SK-N-SH (cell line): ENCODE data around the gene MAP3K8. TPM values are rescaled to one million over a fixed set of nuclear protein-coding genes. Genes with fewer than 3 reads are reported as not detected.

ENCODE experiments used
- CTCF ChIA-PET: fragments of 300-600, 350-600 bp; formaldehyde crosslinking; extraction: SDS; loops from one replicate; lab custom pipeline; 2021; lab: Yijun Ruan, JAX
- POLR2A ChIA-PET: fragments of 350-600 bp; sonication (Branson Sonifier 250); formaldehyde crosslinking; extraction: SDS; loops from one replicate; lab custom pipeline; 2020; ENCODE audit warnings: antibody characterized with exemption, inconsistent platforms; lab: Yijun Ruan, JAX
- DNase-seq: peaks from one replicate; pipeline ENCODE4 v3.0.0; 2012
- H2AFZ ChIP-seq: fragments of 200-600 bp; sonication (generic); 2 replicates; pipeline ENCODE4 v1.8.1; 2016; ENCODE audit warnings: antibody characterized with exemption, mild to moderate bottlenecking, low read depth
- H3F3A ChIP-seq: fragments of 200-600 bp; sonication (generic); replicated peaks from 2 replicates; pipeline ENCODE3; 2016; ENCODE audit warnings: antibody characterized with exemption, mild to moderate bottlenecking; ENCODE audit not compliant: insufficient read depth
- H3K27ac ChIP-seq, 2 experiments: fragments of 200-500 bp in 1 of 2; fragments of 200-600 bp in 1 of 2; sonication (Bioruptor generic) in 1 of 2; sonication (generic), shearing (Covaris generic) in 1 of 2; 2 replicates each; pipeline versions ENCODE4 v1.5.1 to v1.6.1; 2014 to 2016; ENCODE audit warnings: low read depth in 2 of 2, inconsistent platforms in 1 of 2, low read length in 1 of 2, mild to moderate bottlenecking in 1 of 2, mixed read lengths in 1 of 2
- H3K27me3 ChIP-seq: fragments of 200-600 bp; sonication (generic), shearing (Covaris generic); 2 replicates; pipeline ENCODE4 v1.6.1; 2016; ENCODE audit warnings: mixed run types; ENCODE audit not compliant: insufficient read depth
- H3K36me3 ChIP-seq, 2 experiments: fragments of 200-500 bp in 1 of 2; fragments of 200-600 bp in 1 of 2; sonication (Bioruptor generic) in 1 of 2; sonication (generic) in 1 of 2; replicated peaks in 1 of 2; 2 replicates each; pipeline versions ENCODE3 to v1.5.1; 2014 to 2016; ENCODE audit warnings: low read length in 1 of 2, mild to moderate bottlenecking in 1 of 2; ENCODE audit not compliant: insufficient read depth in 2 of 2, control insufficient read depth in 1 of 2
- H3K4me1 ChIP-seq, 2 experiments: fragments of 200-500 bp in 1 of 2; fragments of 200-600 bp in 1 of 2; sonication (Bioruptor generic) in 1 of 2; sonication (generic), shearing (Covaris generic) in 1 of 2; 2 replicates each; pipeline versions ENCODE4 v1.5.1 to v1.6.1; 2014 to 2016; ENCODE audit warnings: low read depth in 1 of 2, low read length in 1 of 2, mixed run types in 1 of 2; ENCODE audit not compliant: insufficient read depth in 2 of 2, control insufficient read depth in 1 of 2
- H3K4me2 ChIP-seq: fragments of 200-600 bp; sonication (generic), shearing (Covaris generic); 2 replicates; pipeline ENCODE4 v1.6.1; 2017; ENCODE audit warnings: mixed run types
- H3K4me3 ChIP-seq, 2 experiments: fragments of 200-500 bp in 1 of 2; fragments of 200-600 bp in 1 of 2; sonication (Bioruptor generic) in 1 of 2; sonication (generic), shearing (Covaris generic) in 1 of 2; 2 replicates each; pipeline versions ENCODE4 v1.5.1 to v1.8.1; 2014 to 2016; ENCODE audit warnings: low read depth in 2 of 2, inconsistent platforms in 1 of 2, low read length in 1 of 2, mild to moderate bottlenecking in 1 of 2, mixed read lengths in 1 of 2, moderate library complexity in 1 of 2
- H3K79me2 ChIP-seq: fragments of 200-600 bp; sonication (generic); 2 replicates; pipeline ENCODE4 v1.8.1; 2017; ENCODE audit warnings: mild to moderate bottlenecking; ENCODE audit not compliant: insufficient read depth
- H3K9ac ChIP-seq: fragments of 200-600 bp; sonication (generic); 2 replicates; pipeline ENCODE4 v1.6.1; 2017; ENCODE audit warnings: mixed run types
- H3K9me2 ChIP-seq: fragments of 200-600 bp; sonication (generic); 2 replicates; pipeline ENCODE4 v1.6.1; 2017; ENCODE audit warnings: mixed run types
- H3K9me3 ChIP-seq: fragments of 200-600 bp; sonication (generic); 2 replicates; pipeline ENCODE4 v1.6.1; 2017; ENCODE audit warnings: mixed run types, mild to moderate bottlenecking, moderate library complexity
- H4K20me1 ChIP-seq: fragments of 200-600 bp; sonication (generic); 2 replicates; pipeline ENCODE4 v1.6.1; 2017; ENCODE audit warnings: mild to moderate bottlenecking, mixed run types; ENCODE audit not compliant: insufficient read depth
- CHD2 ChIP-seq: fragments of 150-350 bp; IDR thresholded peaks from 2 replicates; pipeline ENCODE4 v1.6.1; 2018; ENCODE audit warnings: low read length; ENCODE audit not compliant: partially characterized antibody
- ELF1 ChIP-seq: IDR thresholded peaks from 2 replicates; pipeline ENCODE4 v1.4.0; 2012
- EP300 ChIP-seq, 2 experiments: IDR thresholded peaks; 2 replicates each; pipeline versions ENCODE4 v1.4.0 to v1.6.1; 2012; ENCODE audit warnings: borderline replicate concordance in 1 of 2, low read depth in 1 of 2, low read length in 1 of 2
- FOSL2 ChIP-seq: IDR thresholded peaks from 2 replicates; pipeline ENCODE4 v1.4.0; 2012; ENCODE audit warnings: low read depth, mild to moderate bottlenecking, moderate library complexity, borderline replicate concordance
- FOXM1 ChIP-seq: IDR thresholded peaks from 2 replicates; pipeline ENCODE4 v1.4.0; 2012; ENCODE audit warnings: low read depth, mild to moderate bottlenecking
- GABPA ChIP-seq: IDR thresholded peaks from 2 replicates; pipeline ENCODE4 v1.4.0; 2012; ENCODE audit warnings: low read depth, mild to moderate bottlenecking
- JUND ChIP-seq: IDR thresholded peaks from 2 replicates; pipeline ENCODE4 v1.4.0; 2012
- MEF2A ChIP-seq: IDR thresholded peaks from 2 replicates; pipeline ENCODE4 v1.4.0; 2012; ENCODE audit warnings: low read depth, borderline replicate concordance
- MXI1 ChIP-seq: IDR thresholded peaks from 2 replicates; pipeline ENCODE4 v1.6.1; 2012; ENCODE audit warnings: mild to moderate bottlenecking, low read depth, low read length, improper control_type of control experiment
- NFIC ChIP-seq: IDR thresholded peaks from 2 replicates; pipeline ENCODE4 v1.4.0; 2012; ENCODE audit warnings: borderline replicate concordance
- NRF1 ChIP-seq: IDR thresholded peaks from 2 replicates; pipeline ENCODE4 v1.6.1; 2012; ENCODE audit warnings: low read depth, mild to moderate bottlenecking, low read length
- RXRA ChIP-seq: IDR thresholded peaks from 2 replicates; pipeline ENCODE4 v1.4.0; 2012; ENCODE audit warnings: low read depth, mild to moderate bottlenecking, borderline replicate concordance
- WGBS: methylation state at CpG from one replicate; pipeline ENCODE4 v1.1.6; 2017; ENCODE audit warnings: low lambda C conversion rate; 5-methylcytosine and 5-hydroxymethylcytosine counted together
- polyA plus RNA-seq, 3 experiments: library from polyadenylated mRNA; depleted of rRNA; stranded (reverse); fragments of >200 nt; gene quantifications; 2 replicates each; pipeline ENCODE4 v1.2.3, GENCODE V29; 2012
- TF ChIP-seq, protein P1 (sequence below): IDR thresholded peaks from 2 replicates; pipeline ENCODE4; 2012
- TF ChIP-seq, protein P2 (sequence below): IDR thresholded peaks from 2 replicates; pipeline ENCODE4 v1.4.0; 2012; ENCODE audit warnings: low read depth, borderline replicate concordance
- TF ChIP-seq, protein P3 (sequence below): IDR thresholded peaks from 2 replicates; pipeline ENCODE4 v1.4.0; 2012; ENCODE audit warnings: low read depth, borderline replicate concordance
- TF ChIP-seq, protein P4 (sequence below): fragments of 150-350 bp; IDR thresholded peaks from 2 replicates; pipeline ENCODE4 v1.6.1; 2016; ENCODE audit warnings: mild to moderate bottlenecking, low read depth, low read length

The MAP3K8 gene
- polyA plus RNA-seq, 1 of the 3 experiments (the other 2 are of a cell fraction) = 3.7 TPM

DNA sequence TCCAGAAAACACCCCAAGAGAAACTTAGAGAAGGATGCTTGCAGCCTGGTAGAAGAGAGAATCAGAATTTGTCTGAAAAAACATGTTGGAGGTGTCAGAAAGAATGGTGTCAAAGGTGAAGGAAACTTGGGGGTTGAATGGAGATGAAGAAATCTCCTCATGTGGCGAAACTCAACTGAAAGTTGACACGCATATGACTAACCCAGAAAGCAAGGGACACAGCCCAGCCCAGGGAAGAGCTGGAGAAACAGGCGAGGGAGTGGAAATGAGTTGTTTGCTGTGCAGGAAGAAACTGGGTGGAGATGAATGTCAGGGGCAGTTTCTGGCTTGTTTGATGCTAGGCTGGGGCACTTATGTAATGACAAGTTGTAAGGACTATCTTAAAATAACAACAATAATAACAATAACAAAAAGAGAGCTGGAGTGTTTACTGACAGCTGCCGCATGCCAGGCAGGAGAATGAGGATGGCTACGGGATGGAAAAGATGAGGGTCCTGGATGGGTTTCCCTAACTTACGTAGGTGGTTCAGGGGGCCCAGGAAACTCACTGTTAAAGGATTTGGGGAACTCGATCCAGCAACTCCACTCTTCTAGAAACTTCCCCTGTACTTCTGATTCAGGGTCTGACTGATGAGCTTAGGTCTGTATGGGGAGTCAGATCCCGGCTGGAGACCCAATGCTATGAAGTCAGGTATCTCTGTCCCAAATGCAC is 57.4 kb downstream of the MAP3K8 start:
- Histone ChIP-seq H3F3A (no peaks in the 10 kb centered on the region), H3K36me3 (no peaks in the 10 kb centered on the region), H3K9me3 (no peaks in the 10 kb centered on the region)
- 68% methylated on average over 8 of the region's 8 CpGs for WGBS
- TF ChIP-seq, protein P1, sequence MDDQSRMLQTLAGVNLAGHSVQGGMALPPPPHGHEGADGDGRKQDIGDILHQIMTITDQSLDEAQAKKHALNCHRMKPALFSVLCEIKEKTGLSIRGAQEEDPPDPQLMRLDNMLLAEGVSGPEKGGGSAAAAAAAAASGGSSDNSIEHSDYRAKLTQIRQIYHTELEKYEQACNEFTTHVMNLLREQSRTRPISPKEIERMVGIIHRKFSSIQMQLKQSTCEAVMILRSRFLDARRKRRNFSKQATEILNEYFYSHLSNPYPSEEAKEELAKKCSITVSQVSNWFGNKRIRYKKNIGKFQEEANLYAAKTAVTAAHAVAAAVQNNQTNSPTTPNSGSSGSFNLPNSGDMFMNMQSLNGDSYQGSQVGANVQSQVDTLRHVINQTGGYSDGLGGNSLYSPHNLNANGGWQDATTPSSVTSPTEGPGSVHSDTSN = no peak
- TF ChIP-seq, protein P2, sequence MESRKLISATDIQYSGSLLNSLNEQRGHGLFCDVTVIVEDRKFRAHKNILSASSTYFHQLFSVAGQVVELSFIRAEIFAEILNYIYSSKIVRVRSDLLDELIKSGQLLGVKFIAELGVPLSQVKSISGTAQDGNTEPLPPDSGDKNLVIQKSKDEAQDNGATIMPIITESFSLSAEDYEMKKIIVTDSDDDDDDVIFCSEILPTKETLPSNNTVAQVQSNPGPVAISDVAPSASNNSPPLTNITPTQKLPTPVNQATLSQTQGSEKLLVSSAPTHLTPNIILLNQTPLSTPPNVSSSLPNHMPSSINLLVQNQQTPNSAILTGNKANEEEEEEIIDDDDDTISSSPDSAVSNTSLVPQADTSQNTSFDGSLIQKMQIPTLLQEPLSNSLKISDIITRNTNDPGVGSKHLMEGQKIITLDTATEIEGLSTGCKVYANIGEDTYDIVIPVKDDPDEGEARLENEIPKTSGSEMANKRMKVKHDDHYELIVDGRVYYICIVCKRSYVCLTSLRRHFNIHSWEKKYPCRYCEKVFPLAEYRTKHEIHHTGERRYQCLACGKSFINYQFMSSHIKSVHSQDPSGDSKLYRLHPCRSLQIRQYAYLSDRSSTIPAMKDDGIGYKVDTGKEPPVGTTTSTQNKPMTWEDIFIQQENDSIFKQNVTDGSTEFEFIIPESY = no peak
- TF ChIP-seq FOSL2 = no peak
- TF ChIP-seq FOXM1 = no peak
- no peak for TF ChIP-seq MXI1
- TF ChIP-seq, protein P3, sequence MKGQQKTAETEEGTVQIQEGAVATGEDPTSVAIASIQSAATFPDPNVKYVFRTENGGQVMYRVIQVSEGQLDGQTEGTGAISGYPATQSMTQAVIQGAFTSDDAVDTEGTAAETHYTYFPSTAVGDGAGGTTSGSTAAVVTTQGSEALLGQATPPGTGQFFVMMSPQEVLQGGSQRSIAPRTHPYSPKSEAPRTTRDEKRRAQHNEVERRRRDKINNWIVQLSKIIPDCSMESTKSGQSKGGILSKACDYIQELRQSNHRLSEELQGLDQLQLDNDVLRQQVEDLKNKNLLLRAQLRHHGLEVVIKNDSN = no peak
- TF ChIP-seq MEF2A = no peak
- no peak for TF ChIP-seq CHD2
- TF ChIP-seq GABPA = no peak
- TF ChIP-seq NRF1 = no peak
- no peak for TF ChIP-seq ELF1
- TF ChIP-seq NFIC = no peak
- no peak for TF ChIP-seq EP300 (IDR thresholded peaks at IDR 0.05; ENCODE audit: borderline replicate concordance in 1 of 2, low read depth in 1 of 2, low read length in 1 of 2)
- TF ChIP-seq, protein P4, sequence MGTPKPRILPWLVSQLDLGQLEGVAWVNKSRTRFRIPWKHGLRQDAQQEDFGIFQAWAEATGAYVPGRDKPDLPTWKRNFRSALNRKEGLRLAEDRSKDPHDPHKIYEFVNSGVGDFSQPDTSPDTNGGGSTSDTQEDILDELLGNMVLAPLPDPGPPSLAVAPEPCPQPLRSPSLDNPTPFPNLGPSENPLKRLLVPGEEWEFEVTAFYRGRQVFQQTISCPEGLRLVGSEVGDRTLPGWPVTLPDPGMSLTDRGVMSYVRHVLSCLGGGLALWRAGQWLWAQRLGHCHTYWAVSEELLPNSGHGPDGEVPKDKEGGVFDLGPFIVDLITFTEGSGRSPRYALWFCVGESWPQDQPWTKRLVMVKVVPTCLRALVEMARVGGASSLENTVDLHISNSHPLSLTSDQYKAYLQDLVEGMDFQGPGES = no peak
- TF ChIP-seq RXRA = no peak
- no peak for TF ChIP-seq JUND
- TF ChIP-seq, all 33 proteins: peak for 0
- Histone ChIP-seq H3K27me3 (no peaks in the 10 kb centered on the region), H3K9ac (no peak overlapping the region), H3K79me2 (no peaks in the 10 kb centered on the region), H2AFZ (no peak overlapping the region), H3K4me2 (no peak overlapping the region), H3K4me3 (no peak overlapping the region), H4K20me1 (no peaks in the 10 kb centered on the region), H3K27ac (no peak overlapping the region), H3K4me1 (no peaks in the 10 kb centered on the region; a peak in 1 of 4 replicates), H3K9me2 (no peaks in the 10 kb centered on the region)
- CTCF ChIA-PET = interaction anchor here (1.0 kb wide), 1 partner anchor 99 kb away, joined by 3 read pairs; no protein-coding TSS in a partner anchor
- POLR2A ChIA-PET = no interaction called here
- no peak for DNase-seq
